Measurements from ENCODE around the gene PRKG1. TPM values are rescaled to one million over a fixed set of nuclear protein-coding genes. Genes with fewer than 3 reads are reported as not detected.

PRKG1 gene
- total and polyA plus RNA-seq, 2 donors from 2014 or later: 3.6 to 14.8 TPM

- no peak for TF ChIP-seq CTCF (IDR thresholded peaks at IDR 0.05; ENCODE audit: borderline replicate concordance, extremely low read depth, insufficient read depth)
- FAIRE-seq (peak; percentile 81), DNase-seq (no peak)
- intact Hi-C loops (cut with DNase I): no loop called here
- Histone ChIP-seq H3K9ac (ENCODE audit: low read length in 3 of 3) (no peak overlapping the region), H3K4me1 (ENCODE audit: control insufficient read depth in 2 of 3, insufficient read depth in 2 of 3, low read depth in 1 of 3, low read length in 3 of 3) (no peaks in the 10 kb centered on the region), H3K9me3 (ENCODE audit: control insufficient read depth in 2 of 3, insufficient read depth in 1 of 3, low read length in 3 of 3) (no peaks in the 10 kb centered on the region), H3K4me3 (ENCODE audit: low read length in 3 of 3) (no peak overlapping the region), H3K27me3 (ENCODE audit: control insufficient read depth, insufficient read depth, low read length) (no peaks in the 10 kb centered on the region), H3K27ac (ENCODE audit: low read depth in 2 of 2, low read length in 2 of 2) (no peak overlapping the region), H3K36me3 (ENCODE audit: control insufficient read depth in 2 of 3, insufficient read depth in 3 of 3, low read length in 3 of 3) (no peaks in the 10 kb centered on the region)
These were observed 597.8 kb downstream of the PRKG1 start for GRCh38 chr10:51672039-51672535.

GRCh38 chr10:51675088-51675487 lies 600.8 kb downstream of the PRKG1 start:
- no peak for DNase-seq
- H3K27ac ChIP-seq (ENCODE audit: low read depth in 2 of 2, low read length in 2 of 2): no peak overlapping the region
- intact Hi-C loops (cut with DNase I): no loop called here

GRCh38 chr10:51679841-51680240 lies 605.6 kb downstream of the PRKG1 start:
- no peak overlapping the region for H3K4me3 ChIP-seq (ENCODE audit: low read length in 3 of 3)
- intact Hi-C loops (cut with DNase I): no loop called here
- no peaks in the 10 kb centered on the region for H3K36me3 ChIP-seq (ENCODE audit: control insufficient read depth in 2 of 3, insufficient read depth in 3 of 3, low read length in 3 of 3)
- H3K9ac ChIP-seq (ENCODE audit: low read length in 3 of 3): no peak overlapping the region
- H3K27me3 ChIP-seq (ENCODE audit: control insufficient read depth, insufficient read depth, low read length): no peaks in the 10 kb centered on the region
- no peak for DNase-seq
- H3K27ac ChIP-seq (ENCODE audit: low read depth in 2 of 2, low read length in 2 of 2): no peak overlapping the region
- TF ChIP-seq CTCF (IDR thresholded peaks at IDR 0.05; ENCODE audit: borderline replicate concordance, extremely low read depth, insufficient read depth): no peak
- H3K4me1 ChIP-seq (ENCODE audit: control insufficient read depth in 2 of 3, insufficient read depth in 2 of 3, low read depth in 1 of 3, low read length in 3 of 3): no peaks in the 10 kb centered on the region
- no peak for FAIRE-seq
- no peaks in the 10 kb centered on the region for H3K9me3 ChIP-seq (ENCODE audit: control insufficient read depth in 2 of 3, insufficient read depth in 1 of 3, low read length in 3 of 3)

More at GRCh38 chr10:51675088-51675487, 600.8 kb downstream of the PRKG1 start:
- Histone ChIP-seq H3K9ac (ENCODE audit: low read length in 3 of 3) (no peak overlapping the region), H3K36me3 (ENCODE audit: control insufficient read depth in 2 of 3, insufficient read depth in 3 of 3, low read length in 3 of 3) (no peaks in the 10 kb centered on the region), H3K27me3 (ENCODE audit: control insufficient read depth, insufficient read depth, low read length) (no peaks in the 10 kb centered on the region), H3K9me3 (ENCODE audit: control insufficient read depth in 2 of 3, insufficient read depth in 1 of 3, low read length in 3 of 3) (no peaks in the 10 kb centered on the region), H3K4me1 (ENCODE audit: control insufficient read depth in 2 of 3, insufficient read depth in 2 of 3, low read depth in 1 of 3, low read length in 3 of 3) (no peaks in the 10 kb centered on the region), H3K4me3 (ENCODE audit: low read length in 3 of 3) (no peak overlapping the region)
- no peak for TF ChIP-seq CTCF (IDR thresholded peaks at IDR 0.05; ENCODE audit: borderline replicate concordance, extremely low read depth, insufficient read depth)
- FAIRE-seq: no peak
